ENCODE results near the gene TLE5.

The TLE5 gene

DNA sequence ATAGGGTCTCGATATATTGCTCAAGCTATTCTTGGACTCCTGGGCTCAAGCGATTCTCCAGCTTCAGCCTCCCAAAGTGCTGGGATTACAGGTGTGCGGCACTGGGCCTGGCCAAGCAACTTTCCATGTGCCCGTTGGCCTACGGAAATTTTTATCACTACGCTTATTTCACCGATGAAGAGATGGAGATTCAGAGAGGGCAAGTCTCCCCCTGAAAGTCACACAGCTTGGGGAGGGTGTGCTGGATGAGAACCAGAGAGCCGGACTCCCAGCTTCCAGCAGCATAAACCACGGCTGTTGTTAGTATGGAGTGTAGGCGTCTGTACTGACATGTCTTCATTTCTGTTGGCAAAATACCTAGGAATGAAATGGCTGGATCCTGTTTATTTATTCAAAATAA lies 20.0 kb upstream of the TLE5 start:
- H3K36me3 Mint-ChIP-seq, result no peaks in the 10 kb centered on the region
- DNase-seq (ENCODE audit: low spot score in 2 of 2), result no peak
- no peak for ATAC-seq (ENCODE audit: low read depth)
- no peaks in the 10 kb centered on the region for H3K9me3 Mint-ChIP-seq
- H3K4me3 Mint-ChIP-seq, result no peak overlapping the region
- no peaks in the 10 kb centered on the region for H3K4me1 Mint-ChIP-seq
- no peak overlapping the region for H3K27ac Mint-ChIP-seq
- H3K27me3 Mint-ChIP-seq, result no peaks in the 10 kb centered on the region

DNA sequence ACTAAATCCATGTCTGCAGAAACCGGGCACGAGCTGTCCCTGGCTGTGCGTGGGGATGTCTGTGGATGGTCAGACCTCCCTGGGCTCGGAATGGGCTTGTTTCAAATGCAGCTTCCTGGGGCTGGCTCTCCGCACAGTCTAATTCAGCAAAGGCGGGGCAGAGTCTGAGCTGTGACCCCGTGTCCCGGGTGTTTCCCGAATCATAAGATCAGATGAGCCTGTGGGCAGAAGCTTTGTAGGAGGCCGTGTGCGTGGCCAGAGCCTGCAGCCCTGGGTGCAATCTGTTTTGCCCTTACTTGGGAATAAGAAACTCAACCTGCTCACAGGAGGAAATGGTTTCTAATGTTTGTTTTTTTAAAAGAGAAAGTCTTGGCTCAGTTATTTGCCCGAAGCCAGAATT lies 18.0 kb upstream of the TLE5 start:
- Mint-ChIP-seq H3K27ac (no peak overlapping the region), H3K36me3 (no peaks in the 10 kb centered on the region), H3K9me3 (no peaks in the 10 kb centered on the region), H3K27me3 (no peaks in the 10 kb centered on the region), H3K4me3 (no peak overlapping the region), H3K4me1 (peaks cover 2% of the 10 kb centered on the region)
- DNase-seq (ENCODE audit: low spot score in 2 of 2), result no peak
- no peak for ATAC-seq (ENCODE audit: low read depth)

DNA sequence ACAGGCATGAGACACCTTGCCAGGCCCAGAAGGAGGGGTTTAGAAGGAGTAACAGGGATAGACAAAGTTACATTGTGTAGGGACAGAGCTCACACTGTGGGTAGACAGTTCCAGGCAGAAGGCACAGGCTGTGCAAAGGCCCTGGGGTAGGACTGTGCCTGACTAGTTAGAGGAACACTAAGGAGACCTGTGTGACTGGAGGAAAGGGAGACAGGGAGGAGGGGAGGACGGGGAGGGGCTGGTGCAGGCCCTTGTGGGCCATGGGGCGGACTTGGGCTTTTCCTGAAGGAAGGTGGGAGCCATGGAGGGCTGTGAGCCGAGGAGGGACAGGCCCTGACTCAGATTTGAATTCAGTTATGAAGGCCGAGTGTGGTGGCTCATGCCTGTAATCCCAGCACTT lies 17.3 kb upstream of the TLE5 start:
- H3K36me3 Mint-ChIP-seq, result no peaks in the 10 kb centered on the region
- H3K4me3 Mint-ChIP-seq, result no peak overlapping the region
- no peaks in the 10 kb centered on the region for H3K9me3 Mint-ChIP-seq
- DNase-seq (ENCODE audit: low spot score in 2 of 2), result no peak
- H3K27me3 Mint-ChIP-seq, result no peaks in the 10 kb centered on the region
- peaks cover 2% of the 10 kb centered on the region for H3K4me1 Mint-ChIP-seq
- ATAC-seq (ENCODE audit: low read depth), result no peak
- H3K27ac Mint-ChIP-seq, result no peak overlapping the region

DNA sequence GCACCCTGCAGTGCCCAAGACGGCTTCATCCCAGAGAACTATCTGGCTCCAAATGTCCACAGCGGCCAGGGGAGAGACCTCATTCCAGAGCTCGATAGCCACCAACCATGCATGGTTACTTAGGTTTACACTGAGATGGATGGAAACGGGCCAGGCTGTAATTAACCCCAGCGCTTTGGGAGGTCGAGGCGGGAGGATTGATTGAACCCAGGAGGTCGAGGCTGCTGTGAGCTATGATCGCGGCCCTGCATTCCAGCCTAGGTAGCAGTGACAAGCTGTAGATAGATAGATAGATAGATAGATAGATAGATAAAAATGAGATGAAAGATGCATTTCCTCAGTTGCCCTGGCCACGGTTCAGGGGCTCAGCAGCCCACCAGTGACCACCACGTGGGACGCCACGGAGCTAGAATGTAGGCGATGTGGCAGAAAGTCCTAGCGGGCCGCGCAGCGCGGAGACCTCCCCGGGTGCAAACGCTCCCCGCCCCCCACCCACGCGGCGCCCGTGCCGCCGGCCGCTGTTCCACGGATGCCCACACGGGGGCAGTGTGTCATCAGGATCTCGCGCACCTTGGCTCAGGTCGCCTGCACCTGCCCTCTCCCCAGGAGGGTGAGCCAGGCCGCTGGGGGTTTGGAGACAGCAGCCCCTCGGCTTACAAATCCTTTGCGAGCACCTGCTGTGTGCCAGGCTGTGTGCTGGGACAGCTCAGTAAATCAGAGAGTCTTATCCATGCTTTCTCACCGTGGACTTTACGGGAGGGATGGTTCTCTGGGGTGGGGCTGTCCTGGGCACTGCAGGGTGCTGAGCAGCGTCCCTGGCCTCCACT lies 13.5 kb upstream of the TLE5 start:
- Mint-ChIP-seq H3K4me3 (no peak overlapping the region), H3K27ac (no peak overlapping the region), H3K4me1 (peaks cover 2% of the 10 kb centered on the region), H3K27me3 (no peaks in the 10 kb centered on the region), H3K9me3 (no peaks in the 10 kb centered on the region), H3K36me3 (no peaks in the 10 kb centered on the region)
- DNase-seq (ENCODE audit: low spot score in 2 of 2) (peak; percentile 83 to 90), ATAC-seq (ENCODE audit: low read depth) (peak; percentile 92)

DNA sequence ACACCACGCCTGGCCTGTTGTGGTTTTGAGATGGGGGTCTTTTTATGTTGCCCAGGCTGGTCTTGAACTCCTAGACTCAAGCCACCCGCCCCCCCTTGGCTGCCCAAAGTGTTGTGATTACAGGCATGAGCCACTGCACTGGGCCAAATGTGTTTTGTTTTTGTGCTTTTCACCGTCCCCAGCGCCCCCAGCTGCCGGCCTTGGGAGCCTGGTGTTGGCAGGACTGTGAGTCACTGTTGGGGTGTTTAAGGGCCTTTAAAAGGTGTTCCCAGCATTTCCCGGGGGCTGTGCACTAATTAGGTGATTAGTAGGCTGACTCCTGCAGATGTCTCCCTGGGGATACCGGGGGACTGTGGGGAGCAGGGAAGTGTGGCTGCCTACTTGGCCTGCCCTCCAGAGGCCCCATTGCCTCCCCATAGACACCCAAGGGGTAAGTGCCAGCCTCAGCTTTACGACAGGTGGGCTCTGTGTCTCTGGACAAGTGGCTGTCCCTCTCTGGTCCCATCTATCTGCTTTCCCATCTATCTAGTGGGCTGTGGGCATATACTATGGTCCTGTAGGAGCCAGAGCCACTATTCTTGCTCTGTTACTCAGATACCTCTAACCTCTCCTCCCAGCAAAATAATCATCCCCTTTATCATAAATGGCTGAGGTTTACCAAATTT lies 11.8 kb upstream of the TLE5 start:
- no peak for DNase-seq (ENCODE audit: low spot score in 2 of 2)
- H3K27ac Mint-ChIP-seq, result no peak overlapping the region
- H3K9me3 Mint-ChIP-seq, result no peaks in the 10 kb centered on the region
- no peaks in the 10 kb centered on the region for H3K27me3 Mint-ChIP-seq
- no peaks in the 10 kb centered on the region for H3K36me3 Mint-ChIP-seq
- no peak for ATAC-seq (ENCODE audit: low read depth)
- peaks cover 2% of the 10 kb centered on the region for H3K4me1 Mint-ChIP-seq
- no peak overlapping the region for H3K4me3 Mint-ChIP-seq

DNA sequence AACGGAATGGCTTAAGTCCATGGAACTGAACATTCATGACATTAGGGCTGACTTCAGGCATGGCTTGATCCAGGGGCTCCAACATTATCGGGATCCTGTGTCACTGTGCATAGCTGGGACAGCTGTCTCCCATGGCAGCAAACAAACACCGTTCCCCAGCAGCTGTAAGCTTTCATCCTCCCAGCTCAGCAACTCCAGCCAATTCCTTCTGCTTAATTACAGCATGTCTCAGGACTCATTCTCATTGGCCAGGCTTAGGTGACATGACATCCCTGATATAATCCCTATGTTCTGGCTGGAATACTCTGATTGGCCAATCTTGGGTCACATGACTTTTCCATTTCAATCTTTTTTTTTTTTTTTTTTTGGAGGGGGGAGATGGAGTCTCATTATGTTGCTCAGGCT lies 10.9 kb upstream of the TLE5 start:
- H3K4me1 Mint-ChIP-seq, result peaks cover 2% of the 10 kb centered on the region
- H3K27me3 Mint-ChIP-seq, result no peaks in the 10 kb centered on the region
- no peaks in the 10 kb centered on the region for H3K9me3 Mint-ChIP-seq
- H3K27ac Mint-ChIP-seq, result no peak overlapping the region
- no peak overlapping the region for H3K4me3 Mint-ChIP-seq
- DNase-seq (ENCODE audit: low spot score in 2 of 2), result no peak
- H3K36me3 Mint-ChIP-seq, result no peaks in the 10 kb centered on the region
- ATAC-seq (ENCODE audit: low read depth), result no peak

DNA sequence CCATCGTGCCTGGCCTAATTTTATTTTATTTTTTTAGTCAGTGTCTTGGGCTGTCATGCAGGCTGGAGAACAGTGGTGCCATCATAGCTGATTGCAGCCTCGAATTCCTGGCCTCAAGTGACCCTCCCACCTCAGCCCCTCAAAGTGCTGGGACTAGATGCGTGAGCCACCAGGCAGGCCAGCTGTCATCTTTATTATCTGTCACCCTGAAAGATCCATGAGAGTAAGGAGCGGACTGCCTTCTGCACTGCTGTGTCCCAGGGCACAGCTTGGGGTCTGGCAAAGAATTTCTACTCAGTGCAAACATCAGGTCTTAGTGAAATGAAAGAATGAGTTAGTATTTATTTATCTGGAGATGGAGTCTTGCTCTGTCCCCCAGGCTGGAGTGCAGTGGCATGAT lies 9.5 kb upstream of the TLE5 start:
- Mint-ChIP-seq H3K36me3 (no peaks in the 10 kb centered on the region), H3K4me3 (no peak overlapping the region), H3K4me1 (peaks cover 7% of the 10 kb centered on the region), H3K27ac (no peak overlapping the region), H3K9me3 (no peaks in the 10 kb centered on the region), H3K27me3 (no peaks in the 10 kb centered on the region)
- no peak for DNase-seq (ENCODE audit: low spot score in 2 of 2)
- no peak for ATAC-seq (ENCODE audit: low read depth)

DNA sequence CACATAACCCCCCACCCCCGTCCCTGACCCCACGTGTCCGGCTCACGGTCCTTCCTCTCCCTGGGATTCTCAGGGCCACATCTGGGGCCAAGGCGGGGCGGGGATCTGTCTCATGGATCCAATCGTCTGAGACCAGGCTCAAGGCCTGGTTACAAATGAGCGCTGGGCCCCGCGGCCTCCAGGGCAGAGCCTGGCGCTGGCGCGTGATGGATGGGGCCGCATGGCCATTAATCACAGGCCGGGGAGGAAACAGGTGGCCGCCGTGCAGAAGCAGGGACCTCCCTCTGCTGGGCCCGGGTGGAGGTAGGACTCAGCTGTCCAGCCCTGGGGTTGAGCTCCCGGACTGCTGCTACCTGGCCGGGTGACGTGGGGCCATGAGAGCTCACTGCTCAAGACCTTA lies 5.8 kb upstream of the TLE5 start:
- Mint-ChIP-seq H3K4me1 (peaks cover 14% of the 10 kb centered on the region), H3K36me3 (no peaks in the 10 kb centered on the region), H3K9me3 (no peaks in the 10 kb centered on the region), H3K27ac (peak overlapping the region; percentile 24), H3K27me3 (no peaks in the 10 kb centered on the region), H3K4me3 (no peak overlapping the region)
- ATAC-seq (ENCODE audit: low read depth), result no peak
- no peak for DNase-seq (ENCODE audit: low spot score in 2 of 2)

DNA sequence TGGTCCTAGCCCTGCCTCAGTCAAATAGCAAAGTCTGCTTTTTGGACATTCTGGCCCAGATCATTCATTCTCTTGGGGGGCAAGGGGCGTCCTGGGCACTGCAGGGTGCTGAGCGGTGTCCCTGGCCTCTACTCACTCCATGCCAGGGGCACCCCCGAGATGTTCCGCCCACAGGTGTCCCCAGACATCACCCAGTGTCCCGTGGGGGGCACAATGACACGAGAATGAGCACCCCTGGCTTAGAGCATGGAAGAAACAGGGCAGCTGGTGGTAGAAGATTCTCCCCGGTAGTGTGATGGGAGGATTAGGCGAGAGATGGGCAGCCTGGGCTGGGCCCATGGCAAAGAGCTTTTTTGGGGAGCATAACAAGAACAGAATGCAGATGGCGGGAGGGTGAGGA lies 5.3 kb upstream of the TLE5 start:
- H3K4me3 Mint-ChIP-seq, result no peak overlapping the region
- H3K4me1 Mint-ChIP-seq, result peaks cover 16% of the 10 kb centered on the region
- ATAC-seq (ENCODE audit: low read depth) (no peak), DNase-seq (ENCODE audit: low spot score in 2 of 2) (no peak)
- no peaks in the 10 kb centered on the region for H3K9me3 Mint-ChIP-seq
- peak overlapping the region; percentile 24 for H3K27ac Mint-ChIP-seq
- no peaks in the 10 kb centered on the region for H3K27me3 Mint-ChIP-seq
- no peaks in the 10 kb centered on the region for H3K36me3 Mint-ChIP-seq

DNA sequence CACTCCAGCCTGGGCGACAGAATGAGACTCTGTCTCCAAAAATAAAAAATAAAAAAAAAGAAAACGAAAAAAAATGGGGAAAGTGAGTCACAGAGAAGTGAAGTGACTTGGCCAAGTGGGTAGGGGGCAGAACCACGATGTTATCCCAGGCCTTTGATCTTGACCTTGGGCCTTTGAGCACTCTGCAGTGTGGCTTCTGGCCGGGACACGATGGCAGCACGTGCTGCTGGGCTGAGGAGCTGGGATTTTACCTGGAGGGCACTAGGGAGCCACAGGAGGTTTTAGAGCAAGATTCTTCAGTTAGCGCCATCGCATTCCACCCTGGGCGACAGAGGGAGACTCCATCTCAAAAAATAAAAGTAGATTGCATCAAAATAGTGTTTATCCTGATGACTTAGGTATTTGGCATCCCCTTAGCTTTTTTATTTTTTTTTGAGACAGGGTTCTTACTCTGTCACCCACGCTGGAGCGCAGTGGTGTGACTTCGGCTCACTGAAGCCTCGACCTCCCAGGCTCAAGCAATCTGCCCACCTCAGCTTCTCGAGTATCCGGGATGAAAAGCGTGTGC lies 4.3 kb upstream of the TLE5 start:
- Mint-ChIP-seq H3K27me3 (no peaks in the 10 kb centered on the region), H3K36me3 (no peaks in the 10 kb centered on the region), H3K4me3 (no peak overlapping the region), H3K4me1 (peaks cover 16% of the 10 kb centered on the region), H3K9me3 (no peaks in the 10 kb centered on the region), H3K27ac (no peak overlapping the region)
- ATAC-seq (ENCODE audit: low read depth) (no peak), DNase-seq (ENCODE audit: low spot score in 2 of 2) (no peak)

DNA sequence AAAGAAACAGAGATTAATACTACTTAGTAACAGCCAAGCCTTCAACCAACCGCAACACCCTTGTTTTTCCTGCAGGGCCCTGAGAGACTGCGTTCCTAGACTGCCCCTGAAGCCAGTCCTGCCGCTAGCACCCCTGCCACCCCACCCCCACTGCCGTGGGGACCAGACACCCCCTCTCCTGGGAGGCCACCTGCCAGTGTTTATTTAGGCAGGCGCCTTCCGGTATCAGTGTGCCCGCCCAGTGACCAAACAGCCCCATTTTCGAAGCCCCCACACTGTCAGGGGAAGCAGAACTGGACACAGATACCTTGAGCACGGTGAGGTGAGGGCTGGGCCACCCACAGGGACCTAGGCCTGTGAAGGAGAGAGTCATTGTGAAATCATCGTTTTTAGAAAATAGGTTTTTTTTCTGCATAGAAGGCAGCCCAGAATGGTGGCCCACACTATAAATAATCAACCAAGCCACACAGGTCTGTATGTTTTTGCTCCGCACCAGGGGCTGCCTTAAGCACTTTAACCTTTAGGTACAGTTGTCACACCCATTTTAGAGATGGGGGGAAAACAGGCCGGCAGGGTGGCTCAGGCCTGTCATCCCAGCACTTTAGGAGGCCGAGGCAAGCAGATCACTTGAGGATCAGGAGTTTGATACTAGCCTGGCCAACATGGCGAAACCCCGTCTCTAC lies 3.5 kb upstream of the TLE5 start:
- H3K36me3 Mint-ChIP-seq, result no peaks in the 10 kb centered on the region
- H3K9me3 Mint-ChIP-seq, result no peaks in the 10 kb centered on the region
- ATAC-seq (ENCODE audit: low read depth) (peak; percentile 24), DNase-seq (ENCODE audit: low spot score in 2 of 2) (peak in 1 of 2 donors; percentile 40)
- no peaks in the 10 kb centered on the region for H3K27me3 Mint-ChIP-seq
- peak overlapping the region; percentile 64 for H3K27ac Mint-ChIP-seq
- peaks cover 16% of the 10 kb centered on the region for H3K4me1 Mint-ChIP-seq
- peak overlapping the region; percentile 75 for H3K4me3 Mint-ChIP-seq

DNA sequence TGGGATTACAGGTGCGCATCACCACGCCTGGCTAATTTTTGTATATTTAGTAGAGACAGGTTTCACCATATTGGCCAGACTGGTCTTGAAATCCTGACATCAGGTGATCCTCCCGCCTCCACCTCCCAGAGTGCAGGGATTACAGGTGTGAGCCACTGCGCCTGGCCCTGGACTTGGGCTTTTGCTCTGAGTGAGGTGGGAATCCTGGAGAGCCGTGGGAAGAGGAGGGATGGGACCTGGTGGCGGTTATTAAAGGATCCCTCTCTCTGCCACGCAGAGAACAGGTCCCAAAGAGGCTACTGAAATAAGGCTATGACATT lies 1.7 kb upstream of the TLE5 start:
- H3K4me1 Mint-ChIP-seq, result peaks cover 22% of the 10 kb centered on the region
- peak overlapping the region; percentile 17 for H3K4me3 Mint-ChIP-seq
- no peak for DNase-seq (ENCODE audit: low spot score in 2 of 2)
- H3K27ac Mint-ChIP-seq, result peak overlapping the region; percentile 17
- no peaks in the 10 kb centered on the region for H3K27me3 Mint-ChIP-seq
- no peaks in the 10 kb centered on the region for H3K9me3 Mint-ChIP-seq
- H3K36me3 Mint-ChIP-seq, result peaks cover 4% of the 10 kb centered on the region
- ATAC-seq (ENCODE audit: low read depth), result no peak

DNA sequence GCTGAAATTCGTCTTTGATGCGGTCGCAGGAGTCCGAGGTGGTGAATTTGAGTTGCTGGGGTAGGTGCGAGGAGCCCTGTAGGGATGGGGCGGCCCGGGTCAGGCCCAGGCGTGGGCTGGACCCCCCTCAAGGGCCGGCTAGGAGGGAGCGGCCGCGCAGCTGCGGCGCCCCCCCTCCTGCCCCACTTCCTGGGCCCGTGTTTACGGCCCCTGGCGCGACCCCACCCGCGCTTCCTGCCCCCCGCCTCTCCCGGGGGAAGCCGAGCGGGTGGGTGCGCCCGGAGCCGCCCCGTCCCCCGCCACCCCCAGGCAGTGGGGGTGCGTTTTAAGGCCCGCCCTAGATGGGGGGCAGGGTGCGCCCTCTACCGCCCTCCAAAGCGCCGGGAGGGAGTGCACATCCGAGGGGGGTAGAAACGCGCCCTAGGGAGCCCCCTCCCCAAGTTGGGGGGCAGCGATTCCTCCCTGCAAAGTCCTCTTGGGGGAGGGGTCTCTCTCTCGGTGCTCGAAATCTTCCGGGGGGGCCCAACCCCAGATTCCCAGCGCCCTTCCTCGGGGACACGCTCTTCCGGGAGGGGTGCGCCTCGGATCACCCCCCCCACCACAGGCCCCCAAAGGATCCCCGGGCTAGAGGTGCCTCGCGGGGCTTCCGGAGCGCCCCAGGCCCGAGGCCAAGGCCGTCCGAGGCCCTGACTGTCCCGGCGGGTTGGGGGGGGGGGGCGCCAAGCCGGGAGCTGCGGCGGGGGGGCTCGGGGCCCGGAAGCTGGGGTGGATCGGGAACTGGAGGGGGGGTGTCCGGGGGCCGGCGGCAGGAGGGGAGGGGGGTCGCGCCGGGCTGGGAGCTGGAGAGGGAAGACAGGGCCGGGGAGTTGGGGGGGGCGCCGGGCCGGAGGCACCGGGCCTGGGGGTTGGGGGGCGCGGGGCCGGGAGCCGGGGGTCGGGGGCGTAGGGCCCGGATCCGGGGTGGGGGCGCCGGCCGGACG lies 823 bp downstream of the TLE5 start:
- no peaks in the 10 kb centered on the region for H3K27me3 Mint-ChIP-seq

More for the DNA sequence above, 823 bp downstream of the TLE5 start:
- DNase-seq (ENCODE audit: low spot score in 2 of 2) (peak; percentile 66 to 71), ATAC-seq (ENCODE audit: low read depth) (peak; percentile 65)
- Mint-ChIP-seq H3K4me3 (peak overlapping the region; percentile 88), H3K36me3 (peaks cover 14% of the 10 kb centered on the region), H3K27ac (peak overlapping the region; percentile 75), H3K9me3 (no peaks in the 10 kb centered on the region), H3K4me1 (peaks cover 24% of the 10 kb centered on the region)
